Measurements from ENCODE around the gene IQCN.
A peak's percentile ranks its signal among the peaks of the same experiment; 100 is the strongest.

Gene IQCN

GRCh38 chr19:18286973-18287635, 12.9 kb upstream of the IQCN start:
- no peak for DNase-seq

GRCh38 chr19:18284712-18285360, 10.6 kb upstream of the IQCN start:
- peak; percentile 87 for DNase-seq

GRCh38 chr19:18283338-18283737, 9.1 kb upstream of the IQCN start:
- DNase-seq = no peak

GRCh38 chr19:18282788-18283141, 8.5 kb upstream of the IQCN start:
- DNase-seq = peak; percentile 72

- DNase-seq = peak; percentile 83
These were observed 8.0 kb upstream of the IQCN start for GRCh38 chr19:18282021-18282787.

GRCh38 chr19:18281082-18282020, 7.1 kb upstream of the IQCN start, which contains the start of gene JUND:
TSS of gene JUND (minus strand) at chr19:18281622. CDS start at chr19:18281484, 138 bp downstream.
- DNase-seq = peak; percentile 97

GRCh38 chr19:18280247-18281081, 6.2 kb upstream of the IQCN start:
- peak; percentile 89 for DNase-seq

- DNase-seq = peak; percentile 95
These were observed 5.4 kb upstream of the IQCN start for GRCh38 chr19:18279516-18280246.

- DNase-seq = no peak
These were observed 4.9 kb upstream of the IQCN start for GRCh38 chr19:18279266-18279515.

- peak; percentile 70 for DNase-seq
These were observed 4.4 kb upstream of the IQCN start for GRCh38 chr19:18278521-18279265.

- no peak for DNase-seq
These were observed 617 bp upstream of the IQCN start for GRCh38 chr19:18274781-18275356.

- no peak for DNase-seq
These were observed 562 bp downstream of the IQCN start for GRCh38 chr19:18273561-18274218.

- no peak for DNase-seq
These were observed 2.8 kb downstream of the IQCN start for GRCh38 chr19:18271433-18271841.

GRCh38 chr19:18270326-18270725, 3.9 kb downstream of the IQCN start:
- no peak for DNase-seq

GRCh38 chr19:18269070-18269723, 5.1 kb downstream of the IQCN start:
- DNase-seq = no peak

GRCh38 chr19:18266771-18267686, 7.2 kb downstream of the IQCN start:
- DNase-seq = no peak

- DNase-seq = no peak
These were observed 8.7 kb downstream of the IQCN start for GRCh38 chr19:18265582-18265981.

- DNase-seq = no peak
These were observed 9.2 kb downstream of the IQCN start for GRCh38 chr19:18264971-18265540.

All from activated CD8-positive, alpha-beta memory T cell treated with anti-CD3 and anti-CD28 coated beads for 24 hours (primary cell).